ENCODE measurements around the gene CNTRL. TPM values are rescaled to one million over a fixed set of nuclear protein-coding genes. Genes with fewer than 3 reads are reported as not detected.
"Not testable (repeated sequence)": the region's sequence is repeated elsewhere in the genome, so short reads cannot be mapped to it uniquely, and the experiment has no call there.

The CNTRL gene
- total RNA-seq, 1 donor from 2014 or later: 18.2 TPM

- H3K27ac Mint-ChIP-seq: no peak overlapping the region
- no peaks in the 10 kb centered on the region for H3K27me3 Mint-ChIP-seq
- peaks cover 2% of the 10 kb centered on the region for H3K4me1 Mint-ChIP-seq (ENCODE audit: low read depth)
- TF ChIP-seq CTCF (IDR thresholded peaks at IDR 0.05; ENCODE audit: unreplicated experiment): no peak
- peaks cover 8% of the 10 kb centered on the region for H3K36me3 Mint-ChIP-seq (ENCODE audit: insufficient read depth)
- H3K4me3 Mint-ChIP-seq (ENCODE audit: low read depth): no peak overlapping the region
- no peaks in the 10 kb centered on the region for H3K9me3 Mint-ChIP-seq (ENCODE audit: low read depth)
- DNase-seq (ENCODE audit: low spot score, unreplicated experiment): no peak
These were observed 13.8 kb downstream of the CNTRL start for GRCh38 chr9:121088576-121088975.

GRCh38 chr9:121090743-121091142 is 16.0 kb downstream of the CNTRL start:
- H3K27ac Mint-ChIP-seq; H3K4me1 Mint-ChIP-seq (ENCODE audit: low read depth); DNase-seq (ENCODE audit: low spot score, unreplicated experiment); H3K4me3 Mint-ChIP-seq (ENCODE audit: low read depth); H3K9me3 Mint-ChIP-seq (ENCODE audit: low read depth); H3K27me3 Mint-ChIP-seq: not testable (repeated sequence)
- peaks cover 12% of the 10 kb centered on the region for H3K36me3 Mint-ChIP-seq (ENCODE audit: insufficient read depth)

GRCh38 chr9:121095057-121095456 is 20.3 kb downstream of the CNTRL start:
- Mint-ChIP-seq H3K36me3 (ENCODE audit: insufficient read depth) (peaks cover 29% of the 10 kb centered on the region), H3K4me1 (ENCODE audit: low read depth) (no peaks in the 10 kb centered on the region), H3K27ac (no peak overlapping the region), H3K4me3 (ENCODE audit: low read depth) (no peak overlapping the region), H3K9me3 (ENCODE audit: low read depth) (peaks cover 9% of the 10 kb centered on the region), H3K27me3 (no peaks in the 10 kb centered on the region)
- no peak for TF ChIP-seq CTCF (IDR thresholded peaks at IDR 0.05; ENCODE audit: unreplicated experiment)
- DNase-seq (ENCODE audit: low spot score, unreplicated experiment): no peak

- Mint-ChIP-seq H3K4me1 (ENCODE audit: low read depth) (no peaks in the 10 kb centered on the region), H3K27me3 (no peaks in the 10 kb centered on the region), H3K4me3 (ENCODE audit: low read depth) (no peak overlapping the region), H3K36me3 (ENCODE audit: insufficient read depth) (peaks cover 41% of the 10 kb centered on the region), H3K9me3 (ENCODE audit: low read depth) (peaks cover 25% of the 10 kb centered on the region), H3K27ac (no peak overlapping the region)
- no peak for DNase-seq (ENCODE audit: low spot score, unreplicated experiment)
- TF ChIP-seq CTCF (IDR thresholded peaks at IDR 0.05; ENCODE audit: unreplicated experiment): no peak
These were observed 23.9 kb downstream of the CNTRL start for GRCh38 chr9:121098567-121099198.

GRCh38 chr9:121104054-121104453 is 29.3 kb downstream of the CNTRL start:
- not testable (repeated sequence) for DNase-seq (ENCODE audit: low spot score, unreplicated experiment); H3K27me3 Mint-ChIP-seq; H3K4me1 Mint-ChIP-seq (ENCODE audit: low read depth); H3K27ac Mint-ChIP-seq; H3K4me3 Mint-ChIP-seq (ENCODE audit: low read depth)
- H3K36me3 Mint-ChIP-seq (ENCODE audit: insufficient read depth): peaks cover 28% of the 10 kb centered on the region
- peaks cover 21% of the 10 kb centered on the region for H3K9me3 Mint-ChIP-seq (ENCODE audit: low read depth)

- TF ChIP-seq CTCF (IDR thresholded peaks at IDR 0.05; ENCODE audit: unreplicated experiment): no peak
- Mint-ChIP-seq H3K27me3 (no peaks in the 10 kb centered on the region), H3K9me3 (ENCODE audit: low read depth) (peaks cover 16% of the 10 kb centered on the region), H3K36me3 (ENCODE audit: insufficient read depth) (peaks cover 15% of the 10 kb centered on the region), H3K27ac (no peak overlapping the region), H3K4me1 (ENCODE audit: low read depth) (no peaks in the 10 kb centered on the region), H3K4me3 (ENCODE audit: low read depth) (no peak overlapping the region)
- DNase-seq (ENCODE audit: low spot score, unreplicated experiment): no peak
These were observed 30.8 kb downstream of the CNTRL start for GRCh38 chr9:121105531-121105930.
